HG02852 (cell line): Measurements from ENCODE around the gene CMYA5.
"Not testable (repeated sequence)": the region's sequence is repeated elsewhere in the genome, so short reads cannot be mapped to it uniquely, and the experiment has no call there.

Experiments
- ATAC-seq: cut with Tn5 transposase; IDR thresholded peaks from one replicate; pipeline ENCODE4 v1.9.1; 2021; ENCODE audit warnings: mild to moderate bottlenecking, moderate library complexity; ENCODE audit not compliant: unreplicated experiment

Gene CMYA5

DNA sequence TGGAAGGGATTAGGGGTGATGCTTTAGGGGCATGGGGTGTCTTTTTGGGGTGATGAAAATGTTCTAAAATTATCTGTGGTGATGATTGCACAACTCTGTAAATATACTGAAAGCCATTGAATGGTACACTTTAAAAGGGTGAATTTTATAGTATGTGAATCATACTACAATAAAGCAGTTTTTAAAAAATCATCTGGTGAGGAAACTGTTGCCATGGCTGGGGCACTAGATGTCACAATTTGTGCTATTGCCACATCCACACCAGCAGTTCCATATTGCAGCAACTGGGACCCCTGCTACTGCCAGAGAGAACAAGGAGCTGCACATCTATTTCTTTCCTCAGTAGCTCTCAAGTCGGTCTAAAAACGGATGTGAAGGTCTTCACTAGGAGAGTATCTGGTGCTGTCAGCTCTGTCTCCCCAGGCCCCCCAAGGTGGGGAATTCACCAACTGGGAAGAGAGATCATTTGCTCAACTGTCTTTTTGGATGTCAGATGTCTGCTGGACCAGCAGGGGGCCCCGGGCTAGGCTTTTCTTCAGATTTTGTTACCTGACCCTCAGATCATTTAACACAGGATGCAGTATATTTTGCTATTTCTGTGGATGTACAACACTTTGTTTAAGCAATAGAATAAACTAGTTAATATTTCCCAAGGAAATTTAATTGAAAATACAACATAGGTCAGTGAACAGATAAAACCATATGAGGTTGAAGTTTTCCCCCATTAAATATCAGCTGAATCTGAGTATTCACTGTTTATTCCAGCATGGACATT is 13.2 kb downstream of the CMYA5 start:
- ATAC-seq = no peak

DNA sequence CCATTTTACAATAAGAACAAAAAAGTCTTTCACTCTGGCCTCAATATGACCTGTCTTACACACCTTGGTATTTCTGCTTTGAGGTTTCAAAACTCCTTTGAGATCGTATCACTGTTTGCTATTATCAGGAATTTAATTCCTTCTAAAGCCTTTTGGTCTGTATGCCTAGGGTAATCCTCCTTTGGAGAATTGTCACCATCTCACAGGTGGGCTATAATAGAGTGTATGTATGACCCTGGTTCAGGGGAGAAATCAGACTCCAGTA is 13.7 kb downstream of the CMYA5 start:
- ATAC-seq = no peak

DNA sequence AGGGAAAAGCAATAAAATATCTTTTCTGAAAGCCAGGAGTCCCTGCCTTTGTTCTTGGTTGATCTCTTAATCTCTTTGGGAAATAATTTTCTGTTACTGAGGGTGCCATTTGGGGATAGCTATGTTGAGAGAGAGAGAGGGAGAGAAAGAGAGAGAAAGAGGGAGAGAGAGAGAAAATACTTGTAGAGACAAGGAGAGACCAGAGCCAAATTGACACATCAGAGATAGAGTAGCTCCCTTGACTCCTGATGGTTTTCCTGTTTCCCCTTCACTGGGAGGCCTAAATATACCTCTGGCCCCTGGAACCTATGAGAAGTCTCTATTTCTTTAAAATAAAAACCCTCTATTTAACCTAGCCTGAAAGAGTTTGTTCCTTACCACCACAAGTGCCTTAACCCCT is 14.9 kb downstream of the CMYA5 start:
- no peak for ATAC-seq

DNA sequence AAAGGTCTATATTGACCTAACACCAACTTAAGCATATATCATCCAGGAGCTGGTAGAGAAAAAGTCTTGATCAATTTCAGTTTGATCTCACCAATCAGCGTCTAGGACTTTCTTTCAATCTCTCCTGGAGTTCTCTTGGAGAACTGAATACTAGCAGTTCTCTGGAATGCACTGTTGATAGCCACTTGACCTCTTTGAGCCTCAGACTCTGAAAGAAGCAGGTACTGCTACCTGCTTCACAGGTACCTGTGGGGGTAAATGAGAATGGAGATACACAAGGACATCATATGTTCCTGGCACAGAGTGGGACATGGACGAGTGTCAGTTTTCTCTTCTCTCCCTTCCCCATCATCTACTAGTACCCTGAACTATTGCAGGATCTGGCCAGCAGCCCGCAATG is 16.0 kb downstream of the CMYA5 start:
- no peak for ATAC-seq

DNA sequence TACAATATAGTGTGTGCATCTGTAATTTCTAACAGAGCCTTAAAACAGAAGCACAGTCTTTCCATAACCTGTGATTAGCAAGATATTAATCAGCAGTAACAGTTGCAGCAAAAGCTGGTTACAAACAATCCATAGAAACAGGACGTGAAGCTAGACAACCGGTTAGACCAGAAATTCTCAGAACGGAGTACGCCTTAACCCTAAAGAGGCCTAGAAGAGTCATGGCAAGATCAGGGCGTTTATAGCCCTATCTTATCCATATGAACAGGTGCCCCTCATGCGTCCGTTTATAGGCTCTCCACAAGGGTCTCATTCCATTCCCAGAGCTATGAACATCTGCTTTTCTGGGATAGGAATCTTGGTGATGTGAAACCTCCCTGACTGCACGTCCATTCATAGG is 16.7 kb downstream of the CMYA5 start:
- ATAC-seq = not testable (repeated sequence)

DNA sequence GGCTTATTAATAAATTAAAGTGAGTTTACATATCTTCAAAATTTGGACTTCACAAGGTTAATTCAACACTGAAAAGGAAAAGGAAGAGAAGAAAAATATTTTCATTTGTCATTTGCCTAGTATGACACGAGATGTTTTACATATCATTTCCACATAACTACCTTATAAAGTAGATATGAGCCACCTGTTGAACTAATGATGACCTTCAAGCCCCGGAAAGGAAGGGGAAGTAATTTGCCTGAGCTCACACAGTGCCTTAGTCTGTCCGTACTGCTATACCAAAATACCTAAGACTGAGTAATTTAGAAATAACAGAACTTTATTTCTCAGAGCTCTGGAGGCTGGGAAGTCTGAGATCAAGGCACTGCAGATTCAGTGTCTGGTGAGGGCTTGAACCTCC is 17.9 kb downstream of the CMYA5 start:
- ATAC-seq = no peak

DNA sequence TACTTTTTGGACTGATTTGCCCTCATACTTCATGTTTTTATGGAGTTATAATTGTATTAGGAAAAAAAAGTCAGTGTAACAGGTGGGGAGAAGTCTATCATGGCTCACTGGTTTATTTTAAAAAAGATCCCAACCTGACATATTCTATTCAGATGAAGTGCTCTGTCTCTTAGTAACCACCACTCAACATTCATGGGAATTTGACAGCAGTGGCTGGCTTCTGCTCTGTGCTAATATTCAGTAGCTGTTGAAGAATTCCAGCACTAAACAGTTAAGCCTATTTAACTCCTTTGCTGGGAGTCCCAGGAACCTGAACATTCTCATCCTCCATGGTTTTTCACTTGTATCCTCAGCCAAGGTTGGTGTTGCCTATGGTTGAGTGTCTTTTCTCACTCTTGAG is 23.1 kb downstream of the CMYA5 start:
- ATAC-seq = no peak

DNA sequence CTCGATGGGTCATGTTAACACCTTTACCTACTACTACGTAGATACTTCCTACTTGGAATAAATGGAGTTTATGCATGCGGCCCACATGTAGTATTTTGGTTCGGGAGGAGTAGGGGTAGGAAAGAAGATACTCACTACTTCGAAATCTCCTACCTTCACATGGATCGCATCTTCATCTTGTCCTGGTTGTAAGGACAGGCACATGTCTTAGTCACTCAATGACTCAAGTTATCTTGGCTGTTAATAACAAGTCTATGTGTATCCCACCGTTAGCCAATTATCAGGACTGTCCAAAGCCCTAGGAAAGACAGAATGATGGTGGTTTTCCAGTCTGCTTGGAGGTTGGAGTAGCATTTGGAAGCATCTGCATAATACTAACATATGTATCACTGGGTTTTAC is 24.1 kb downstream of the CMYA5 start:
- no peak for ATAC-seq

DNA sequence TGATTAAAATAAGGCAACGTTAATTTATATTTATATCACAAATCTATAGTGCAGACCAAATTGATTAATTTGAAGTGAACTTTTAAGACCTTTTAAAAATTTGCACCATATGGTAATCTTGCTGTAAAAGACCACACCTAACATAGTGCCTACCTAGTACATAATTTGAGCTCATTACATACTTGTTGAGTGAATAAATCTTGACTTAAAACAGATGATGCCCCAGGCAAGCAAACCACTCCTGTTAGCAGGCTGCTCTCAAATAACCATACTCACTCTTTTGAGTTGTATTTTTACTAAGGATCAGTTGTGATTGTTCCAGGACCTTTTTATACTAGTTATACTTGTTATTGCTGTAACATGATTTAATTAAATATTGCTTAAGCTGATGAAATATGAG is 27.2 kb downstream of the CMYA5 start:
- ATAC-seq = no peak

DNA sequence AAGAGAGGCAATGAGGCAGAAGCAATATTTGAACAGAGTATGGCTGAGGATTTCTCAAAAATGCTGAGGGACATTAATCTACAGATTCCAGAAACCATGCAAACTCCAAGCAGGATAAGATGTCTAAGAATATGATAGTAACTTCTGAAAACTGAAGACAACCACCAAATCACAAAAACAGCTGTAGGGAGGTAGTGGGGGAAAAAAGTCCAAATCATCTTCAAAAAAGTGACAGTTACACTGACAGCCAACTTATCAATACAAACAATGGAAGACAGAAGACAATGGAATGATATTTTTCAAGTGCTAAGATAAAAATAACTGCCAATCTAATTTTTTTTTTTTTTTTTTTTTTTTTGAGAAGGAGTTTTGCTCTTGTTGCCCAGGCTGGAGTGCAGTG is 30.5 kb downstream of the CMYA5 start:
- ATAC-seq = no peak

DNA sequence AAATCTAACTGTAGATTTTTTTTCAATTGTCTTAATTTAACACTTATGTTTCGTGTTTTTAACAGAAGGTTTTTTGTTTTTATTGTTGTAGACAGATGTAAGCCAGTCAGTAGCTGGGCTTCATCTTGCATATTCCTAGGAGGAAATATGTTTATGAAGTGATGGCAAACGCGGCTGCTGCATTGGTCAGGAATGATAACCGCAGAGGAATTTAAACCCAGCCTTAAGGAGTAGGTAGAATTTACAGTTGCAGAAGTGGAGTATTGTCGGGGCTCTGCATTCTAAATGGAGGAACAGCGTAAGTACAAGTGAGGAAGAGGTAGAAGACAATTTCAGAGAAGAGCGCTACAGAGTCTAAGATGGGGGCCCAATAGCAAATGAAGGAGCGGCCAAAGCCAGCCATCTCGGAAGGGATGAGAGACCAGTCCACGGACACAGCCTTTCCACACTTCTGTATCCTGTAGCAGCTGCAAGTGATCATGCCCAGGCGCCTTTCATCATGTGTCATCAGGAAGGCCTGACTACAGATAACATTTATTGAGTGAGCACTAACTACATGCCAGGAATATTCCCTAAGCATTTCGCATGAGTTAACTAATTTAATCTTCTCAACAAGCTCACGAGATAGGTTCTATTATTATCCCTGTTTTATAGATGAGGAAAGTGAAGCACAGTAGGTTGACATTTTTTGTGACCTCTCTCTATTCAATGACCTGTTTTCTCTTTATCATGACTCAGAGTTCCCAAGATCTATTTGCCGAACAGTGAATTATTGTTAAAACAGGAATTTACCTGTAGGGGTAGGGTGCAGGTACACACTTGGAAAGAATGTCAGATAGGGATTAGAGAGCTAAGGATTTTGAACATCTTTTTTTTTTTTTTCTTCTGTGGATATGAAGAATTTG is 38.1 kb downstream of the CMYA5 start:
- ATAC-seq = no peak

DNA sequence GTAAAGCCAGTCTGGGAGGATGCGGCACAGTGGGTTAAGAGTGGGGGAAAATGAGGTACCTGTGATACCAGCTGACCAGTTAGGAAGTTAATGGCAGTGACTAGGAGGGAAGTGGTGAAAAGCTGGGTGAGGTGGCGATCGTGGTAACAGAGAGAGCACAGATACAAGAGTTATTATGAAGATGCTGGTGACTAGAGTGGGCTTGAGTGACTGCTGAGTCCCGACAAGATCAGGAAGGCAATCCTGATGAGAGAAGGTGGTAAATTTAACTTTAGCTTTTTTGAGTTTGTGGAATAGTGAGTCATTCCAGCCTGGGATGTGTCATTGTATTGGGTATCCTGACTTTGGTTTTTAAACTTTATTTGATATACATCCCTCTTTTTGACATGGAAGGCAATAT is 38.8 kb downstream of the CMYA5 start:
- ATAC-seq = no peak

DNA sequence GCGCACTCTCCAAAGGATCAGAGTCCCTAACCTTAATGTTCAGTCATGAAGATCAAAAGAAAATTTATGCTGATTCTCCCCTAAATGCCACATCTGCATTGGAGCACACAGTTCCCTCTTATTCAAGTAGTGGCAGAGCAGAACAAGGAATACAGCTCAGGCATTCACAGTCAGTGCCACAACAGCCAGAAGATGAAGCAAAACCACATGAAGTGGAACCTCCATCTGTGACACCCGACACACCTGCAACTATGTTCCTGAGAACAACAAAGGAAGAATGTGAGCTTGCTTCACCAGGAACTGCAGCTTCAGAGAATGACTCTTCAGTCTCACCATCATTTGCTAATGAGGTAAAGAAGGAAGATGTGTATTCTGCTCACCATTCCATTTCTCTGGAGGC is 40.0 kb downstream of the CMYA5 start:
- no peak for ATAC-seq

DNA sequence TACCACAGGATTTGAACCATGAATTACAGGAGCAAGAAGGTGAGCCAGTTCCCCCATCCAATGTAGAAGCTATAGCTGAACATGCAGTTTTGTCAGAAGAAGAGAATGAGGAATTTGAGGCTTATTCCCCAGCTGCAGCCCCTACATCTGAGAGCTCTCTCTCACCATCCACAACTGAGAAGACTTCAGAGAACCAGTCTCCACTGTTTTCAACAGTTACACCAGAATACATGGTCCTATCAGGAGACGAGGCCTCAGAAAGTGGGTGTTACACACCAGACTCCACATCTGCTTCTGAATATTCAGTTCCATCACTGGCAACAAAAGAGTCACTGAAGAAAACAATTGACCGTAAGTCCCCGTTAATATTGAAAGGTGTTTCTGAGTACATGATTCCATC is 40.9 kb downstream of the CMYA5 start:
- no peak for ATAC-seq

DNA sequence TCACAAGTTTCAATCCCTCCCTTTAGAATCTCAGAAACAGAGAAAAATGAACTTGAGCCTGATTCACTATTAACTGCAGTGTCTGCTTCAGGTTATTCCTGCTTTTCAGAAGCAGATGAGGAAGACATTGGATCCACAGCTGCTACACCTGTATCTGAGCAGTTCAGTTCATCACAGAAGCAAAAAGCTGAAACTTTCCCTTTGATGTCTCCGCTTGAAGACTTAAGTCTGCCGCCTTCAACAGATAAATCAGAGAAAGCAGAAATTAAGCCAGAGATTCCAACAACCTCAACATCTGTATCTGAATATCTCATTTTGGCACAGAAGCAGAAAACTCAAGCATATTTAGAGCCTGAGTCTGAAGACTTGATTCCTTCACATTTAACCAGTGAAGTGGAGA is 42.1 kb downstream of the CMYA5 start:
- no peak for ATAC-seq

DNA sequence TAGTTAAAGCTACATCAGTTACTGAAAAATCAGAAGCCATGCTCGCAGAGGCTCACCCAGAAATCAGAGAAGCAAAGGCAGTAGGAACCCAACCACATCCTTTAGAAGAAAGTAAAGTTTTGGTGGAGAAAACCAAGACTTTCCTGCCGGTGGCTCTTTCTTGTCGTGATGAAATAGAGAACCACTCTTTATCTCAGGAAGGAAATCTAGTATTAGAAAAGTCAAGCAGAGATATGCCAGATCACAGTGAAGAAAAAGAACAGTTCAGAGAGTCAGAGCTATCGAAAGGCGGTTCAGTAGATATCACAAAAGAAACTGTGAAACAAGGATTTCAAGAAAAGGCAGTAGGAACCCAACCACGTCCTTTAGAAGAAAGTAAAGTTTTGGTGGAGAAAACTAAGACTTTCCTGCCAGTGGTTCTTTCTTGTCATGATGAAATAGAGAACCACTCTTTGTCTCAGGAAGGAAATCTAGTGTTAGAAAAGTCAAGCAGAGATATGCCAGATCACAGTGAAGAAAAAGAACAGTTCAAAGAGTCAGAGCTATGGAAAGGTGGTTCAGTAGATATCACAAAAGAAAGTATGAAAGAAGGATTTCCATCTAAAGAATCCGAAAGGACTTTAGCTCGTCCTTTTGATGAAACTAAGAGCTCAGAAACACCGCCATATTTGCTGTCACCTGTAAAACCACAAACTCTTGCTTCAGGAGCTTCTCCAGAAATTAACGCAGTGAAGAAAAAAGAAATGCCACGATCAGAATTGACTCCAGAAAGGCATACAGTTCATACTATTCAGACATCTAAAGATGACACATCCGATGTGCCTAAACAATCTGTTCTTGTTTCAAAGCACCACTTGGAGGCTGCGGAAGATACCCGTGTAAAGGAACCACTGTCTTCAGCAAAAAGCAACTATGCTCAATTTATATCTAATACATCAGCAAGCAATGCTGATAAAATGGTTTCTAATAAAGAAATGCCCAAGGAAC is 47.2 kb downstream of the CMYA5 start:
- ATAC-seq = no peak

DNA sequence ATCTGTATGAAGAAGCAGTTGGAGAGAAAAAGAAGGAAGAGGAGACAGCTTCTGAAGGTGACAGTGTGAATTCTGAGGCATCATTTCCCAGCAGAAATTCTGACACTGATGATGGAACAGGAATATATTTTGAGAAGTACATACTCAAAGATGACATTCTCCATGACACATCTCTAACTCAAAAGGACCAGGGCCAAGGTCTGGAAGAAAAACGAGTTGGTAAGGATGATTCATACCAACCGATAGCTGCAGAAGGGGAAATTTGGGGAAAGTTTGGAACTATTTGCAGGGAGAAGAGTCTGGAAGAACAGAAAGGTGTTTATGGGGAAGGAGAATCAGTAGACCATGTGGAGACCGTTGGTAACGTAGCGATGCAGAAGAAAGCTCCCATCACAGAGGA is 48.7 kb downstream of the CMYA5 start:
- no peak for ATAC-seq

DNA sequence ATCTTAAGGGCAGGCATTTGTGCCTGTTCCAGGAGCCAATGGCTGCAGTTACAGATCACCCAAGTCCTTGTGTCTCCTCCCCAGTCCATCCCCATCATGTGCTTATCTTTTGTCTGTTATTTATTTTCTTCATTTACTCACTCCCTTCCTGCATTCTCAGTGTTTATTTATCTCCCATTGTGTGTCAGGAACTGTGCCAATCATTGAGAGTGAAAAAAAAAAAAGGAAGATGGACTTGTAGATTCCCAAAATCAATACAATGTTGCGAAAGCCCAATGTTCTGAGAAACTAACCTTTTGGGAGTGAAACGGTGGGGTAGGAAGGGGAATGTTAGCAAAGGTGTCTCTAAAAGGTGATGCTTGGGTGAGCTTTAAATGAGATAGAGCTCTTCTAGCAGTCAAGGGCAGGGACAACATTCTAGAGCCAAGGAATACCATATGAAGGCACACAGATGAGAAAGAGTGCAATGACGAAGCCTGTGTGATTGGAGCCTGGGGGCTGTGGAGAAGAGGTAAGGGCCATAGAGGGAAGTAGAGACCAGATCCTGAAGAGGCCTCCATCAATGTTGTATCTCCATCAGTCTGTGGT is 53.0 kb downstream of the CMYA5 start:
- no peak for ATAC-seq

DNA sequence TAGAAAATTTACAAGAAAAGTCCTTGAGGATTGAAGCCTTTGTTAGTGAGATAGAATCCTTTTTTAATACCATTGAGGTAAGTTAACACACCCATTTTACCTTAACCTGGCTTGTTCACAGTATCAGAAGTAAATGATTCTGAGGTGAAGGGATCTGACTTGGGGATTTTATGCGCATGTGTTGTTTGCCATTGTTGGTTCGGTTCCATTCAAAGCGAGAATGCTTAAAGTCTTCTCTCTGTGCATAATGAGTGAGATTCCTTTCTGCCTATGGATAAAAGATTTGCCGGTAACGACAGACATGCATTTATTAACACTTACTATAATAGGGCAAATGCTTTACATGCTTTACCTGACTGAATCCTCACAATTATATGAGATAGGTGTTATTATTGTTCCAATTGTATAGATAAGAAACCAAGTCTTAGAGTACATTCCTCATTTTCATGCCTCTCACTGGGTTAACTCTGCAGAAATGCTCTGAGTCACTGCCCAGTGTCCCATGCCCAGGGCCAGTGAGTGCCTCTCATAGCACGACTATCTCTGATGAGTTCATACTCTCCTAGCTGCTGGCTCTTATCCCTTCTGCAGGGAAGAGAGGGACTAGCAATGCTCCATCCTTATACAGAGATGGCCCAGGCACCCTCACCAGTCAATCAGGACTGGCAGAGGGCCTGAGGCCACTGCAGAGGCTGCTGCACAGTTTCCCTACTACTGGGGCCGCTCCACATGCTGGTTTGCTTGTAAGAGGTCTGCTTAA is 54.4 kb downstream of the CMYA5 start:
- no peak for ATAC-seq

DNA sequence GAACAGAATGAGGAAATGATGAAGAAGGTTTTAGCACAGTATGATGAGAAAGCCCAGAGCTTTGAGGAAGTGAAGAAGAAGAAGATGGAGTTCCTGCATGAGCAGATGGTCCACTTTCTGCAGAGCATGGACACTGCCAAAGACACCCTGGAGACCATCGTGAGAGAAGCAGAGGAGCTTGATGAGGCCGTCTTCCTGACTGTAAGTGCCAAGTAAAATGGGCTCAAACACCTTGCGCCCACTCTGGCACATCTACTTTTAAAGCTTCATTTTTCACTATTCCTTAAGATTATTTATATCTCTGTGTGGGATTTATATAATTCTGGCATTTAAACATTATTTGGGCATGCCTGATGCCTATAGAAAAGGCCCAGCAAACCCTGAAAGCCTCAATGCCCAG is 55.6 kb downstream of the CMYA5 start:
- ATAC-seq = no peak
